NCI-H748 (cell line): Measurements from ENCODE around the gene OPALIN.
A peak's percentile ranks its signal among the peaks of the same experiment; 100 is the strongest.

Experiments used
- DNase-seq: peaks from one replicate; lab custom pipeline; 2025; ENCODE audit not compliant: unreplicated experiment; lab: John Stamatoyannopoulos, UW

The OPALIN gene

GRCh38 chr10:96374639-96374984, 15.8 kb upstream of the OPALIN start:
- DNase-seq = no peak

GRCh38 chr10:96374004-96374403, 15.2 kb upstream of the OPALIN start:
- DNase-seq = no peak

- DNase-seq = no peak
Measured at GRCh38 chr10:96371356-96371755, 12.6 kb upstream of the OPALIN start.

- DNase-seq = peak; percentile 57
Measured at GRCh38 chr10:96370584-96371157, 11.9 kb upstream of the OPALIN start.

GRCh38 chr10:96369890-96370583, 11.2 kb upstream of the OPALIN start:
- DNase-seq = peak; percentile 42

GRCh38 chr10:96368971-96369370, 10.2 kb upstream of the OPALIN start:
- DNase-seq = no peak

GRCh38 chr10:96367470-96367869, 8.7 kb upstream of the OPALIN start:
- DNase-seq = no peak

GRCh38 chr10:96366508-96366907, 7.7 kb upstream of the OPALIN start:
- DNase-seq = no peak

- no peak for DNase-seq
Measured at GRCh38 chr10:96365571-96365970, 6.8 kb upstream of the OPALIN start.

- DNase-seq = no peak
Measured at GRCh38 chr10:96360766-96361165, 2.0 kb upstream of the OPALIN start.

- no peak for DNase-seq
Measured at GRCh38 chr10:96360331-96360730, 1.5 kb upstream of the OPALIN start.

- no peak for DNase-seq
Measured at GRCh38 chr10:96359616-96360015, 814 bp upstream of the OPALIN start.

GRCh38 chr10:96357038-96357620, 1.7 kb downstream of the OPALIN start:
- no peak for DNase-seq

GRCh38 chr10:96352582-96352981, 6.2 kb downstream of the OPALIN start:
- DNase-seq = no peak

GRCh38 chr10:96352027-96352426, 6.8 kb downstream of the OPALIN start:
- DNase-seq = no peak

- no peak for DNase-seq
Measured at GRCh38 chr10:96346295-96346694, 12.5 kb downstream of the OPALIN start.

- DNase-seq = no peak
Measured at GRCh38 chr10:96345222-96345621, 13.6 kb downstream of the OPALIN start.

- no peak for DNase-seq
Measured at GRCh38 chr10:96344178-96344577, 14.6 kb downstream of the OPALIN start.

- no peak for DNase-seq
Measured at GRCh38 chr10:96342402-96342801, 16.4 kb downstream of the OPALIN start.

GRCh38 chr10:96341219-96342182, 17.3 kb downstream of the OPALIN start:
- DNase-seq = no peak
